Bronchial epithelial cell (primary cell): Measurements from ENCODE around the gene UBL5. TPM values are rescaled to one million over a fixed set of nuclear protein-coding genes. Genes with fewer than 3 reads are reported as not detected.

Experiments
- DNase-seq: peaks from one replicate; pipeline ENCODE4 v3.0.0-alpha.2; 2010; ENCODE audit warnings: low read depth
- FAIRE-seq: peaks from 2 replicates; lab custom pipeline; 2011; peaks lifted over from hg19 to GRCh38; lab: Jason Lieb, UNC
- H3K27me3 ChIP-seq: 2 replicates; pipeline ENCODE4 v1.5.1; 2011; ENCODE audit warnings: low read length; ENCODE audit not compliant: control insufficient read depth, insufficient read depth
- H3K36me3 ChIP-seq: 2 replicates; pipeline ENCODE4 v1.5.1; 2011; ENCODE audit warnings: low read length; ENCODE audit not compliant: control insufficient read depth, insufficient read depth
- H3K4me3 ChIP-seq: 2 replicates; pipeline ENCODE4 v1.5.1; 2011; ENCODE audit warnings: mild to moderate bottlenecking, low read depth, low read length, control low read depth
- total RNA-seq: library from RNA; depleted of rRNA; stranded (reverse); fragments of >200 nt; gene quantifications from 2 replicates; pipeline ENCODE4 v1.2.1, GENCODE V29; 2014
- TF ChIP-seq, protein P1 (sequence below): IDR thresholded peaks from 2 replicates; pipeline ENCODE4 v1.5.1; 2011; ENCODE audit warnings: mild to moderate bottlenecking, moderate library complexity, low read length, control low read depth, inconsistent platforms; ENCODE audit not compliant: insufficient read depth, severe bottlenecking

The UBL5 gene
- total RNA-seq, 1 donor from 2014 or later, result 314 TPM

DNA sequence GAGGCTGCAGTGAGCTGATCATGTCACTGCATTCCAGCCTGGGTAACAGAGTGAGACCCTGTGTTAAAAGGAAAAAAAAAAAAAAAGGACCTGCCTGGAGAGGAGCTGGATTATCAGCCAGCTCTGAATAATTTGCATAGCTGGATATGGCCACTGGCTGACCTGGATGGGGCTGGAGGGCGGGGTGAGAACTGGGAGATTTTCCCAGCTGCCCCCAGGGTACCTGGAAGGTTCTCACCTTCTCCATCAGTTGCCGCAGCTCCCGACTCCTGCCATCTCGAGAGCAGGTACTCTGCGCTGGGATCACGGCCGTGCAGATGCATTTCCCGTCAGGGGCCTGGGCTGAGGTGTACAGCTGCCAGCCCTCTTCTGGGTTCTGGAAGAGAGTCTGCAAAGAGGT is 32.7 kb downstream of the UBL5 start:
- Histone ChIP-seq H3K4me3 (no peak overlapping the region), H3K36me3 (no peaks in the 10 kb centered on the region), H3K27me3 (no peaks in the 10 kb centered on the region)
- TF ChIP-seq, protein P1, sequence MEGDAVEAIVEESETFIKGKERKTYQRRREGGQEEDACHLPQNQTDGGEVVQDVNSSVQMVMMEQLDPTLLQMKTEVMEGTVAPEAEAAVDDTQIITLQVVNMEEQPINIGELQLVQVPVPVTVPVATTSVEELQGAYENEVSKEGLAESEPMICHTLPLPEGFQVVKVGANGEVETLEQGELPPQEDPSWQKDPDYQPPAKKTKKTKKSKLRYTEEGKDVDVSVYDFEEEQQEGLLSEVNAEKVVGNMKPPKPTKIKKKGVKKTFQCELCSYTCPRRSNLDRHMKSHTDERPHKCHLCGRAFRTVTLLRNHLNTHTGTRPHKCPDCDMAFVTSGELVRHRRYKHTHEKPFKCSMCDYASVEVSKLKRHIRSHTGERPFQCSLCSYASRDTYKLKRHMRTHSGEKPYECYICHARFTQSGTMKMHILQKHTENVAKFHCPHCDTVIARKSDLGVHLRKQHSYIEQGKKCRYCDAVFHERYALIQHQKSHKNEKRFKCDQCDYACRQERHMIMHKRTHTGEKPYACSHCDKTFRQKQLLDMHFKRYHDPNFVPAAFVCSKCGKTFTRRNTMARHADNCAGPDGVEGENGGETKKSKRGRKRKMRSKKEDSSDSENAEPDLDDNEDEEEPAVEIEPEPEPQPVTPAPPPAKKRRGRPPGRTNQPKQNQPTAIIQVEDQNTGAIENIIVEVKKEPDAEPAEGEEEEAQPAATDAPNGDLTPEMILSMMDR, result no peak
- FAIRE-seq (no peak), DNase-seq (no peak)

DNA sequence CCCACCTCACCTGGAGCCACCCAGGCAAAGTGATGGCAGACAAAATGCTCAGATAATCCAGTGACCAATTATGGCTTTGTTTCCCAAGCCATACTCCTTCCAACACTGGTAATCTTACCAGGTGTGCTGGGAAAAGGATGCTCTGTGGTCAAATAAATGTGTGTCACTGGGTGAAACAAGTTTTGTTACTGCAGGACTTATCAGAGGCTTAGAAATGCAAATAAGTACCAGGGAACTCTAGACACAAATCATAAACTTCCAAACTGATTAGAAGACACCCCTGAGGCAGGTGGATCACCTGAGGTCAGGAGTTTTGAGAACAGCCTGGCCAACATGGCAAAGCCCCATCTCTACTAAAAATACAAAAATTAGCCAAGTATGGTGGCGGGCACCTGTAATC is 33.8 kb downstream of the UBL5 start:
- TF ChIP-seq, protein P1, result no peak
- FAIRE-seq (no peak), DNase-seq (no peak)

DNA sequence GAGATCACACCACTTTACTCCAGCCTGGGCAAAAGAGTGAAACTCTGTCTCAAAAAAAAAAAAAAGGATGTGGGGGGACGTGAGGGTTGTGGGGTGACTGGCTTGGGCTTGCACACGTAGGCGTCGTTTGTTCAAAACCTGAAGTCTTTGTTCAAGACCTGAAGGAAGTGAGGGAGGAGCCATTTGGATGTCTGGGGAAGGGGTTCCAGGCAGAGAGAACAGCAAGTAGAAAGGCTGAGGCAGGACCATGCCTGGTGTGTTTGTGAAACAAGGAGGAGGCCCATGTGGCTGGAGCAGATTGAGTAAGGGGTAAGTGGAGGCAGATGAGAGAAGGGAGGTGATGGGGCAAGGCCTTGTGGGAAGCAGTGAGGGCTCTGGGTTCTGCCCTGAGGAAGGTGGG is 35.2 kb downstream of the UBL5 start:
- no peak for FAIRE-seq
- no peaks in the 10 kb centered on the region for H3K36me3 ChIP-seq
- H3K4me3 ChIP-seq, result no peak overlapping the region
- no peak for DNase-seq
- no peaks in the 10 kb centered on the region for H3K27me3 ChIP-seq
- TF ChIP-seq, protein P1, result no peak

More for the DNA sequence above, 33.8 kb downstream of the UBL5 start:
- H3K27me3 ChIP-seq, result no peaks in the 10 kb centered on the region
- H3K36me3 ChIP-seq, result no peaks in the 10 kb centered on the region
- no peak overlapping the region for H3K4me3 ChIP-seq

DNA sequence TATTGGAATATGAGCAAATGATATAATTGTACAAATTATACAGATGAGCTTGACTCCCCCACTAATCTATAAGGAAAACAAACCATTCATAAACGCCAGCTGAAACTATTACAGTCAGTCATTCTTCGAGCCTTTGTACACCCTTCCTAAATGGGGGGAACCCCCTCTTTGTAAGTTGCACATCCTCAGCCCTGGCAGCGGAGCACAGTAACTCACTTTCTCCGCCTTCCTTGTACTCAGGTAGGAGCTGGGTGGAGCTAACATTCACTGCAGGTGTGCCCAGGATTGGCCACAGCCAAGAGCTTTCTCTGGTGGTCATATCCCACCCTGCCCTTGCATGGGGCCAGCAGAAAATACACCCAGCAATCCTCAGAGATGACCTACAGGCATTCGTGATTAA is 36.0 kb downstream of the UBL5 start:
- no peak overlapping the region for H3K4me3 ChIP-seq
- TF ChIP-seq, protein P1, result no peak
- FAIRE-seq (no peak), DNase-seq (no peak)
- no peaks in the 10 kb centered on the region for H3K36me3 ChIP-seq
- H3K27me3 ChIP-seq, result no peaks in the 10 kb centered on the region

DNA sequence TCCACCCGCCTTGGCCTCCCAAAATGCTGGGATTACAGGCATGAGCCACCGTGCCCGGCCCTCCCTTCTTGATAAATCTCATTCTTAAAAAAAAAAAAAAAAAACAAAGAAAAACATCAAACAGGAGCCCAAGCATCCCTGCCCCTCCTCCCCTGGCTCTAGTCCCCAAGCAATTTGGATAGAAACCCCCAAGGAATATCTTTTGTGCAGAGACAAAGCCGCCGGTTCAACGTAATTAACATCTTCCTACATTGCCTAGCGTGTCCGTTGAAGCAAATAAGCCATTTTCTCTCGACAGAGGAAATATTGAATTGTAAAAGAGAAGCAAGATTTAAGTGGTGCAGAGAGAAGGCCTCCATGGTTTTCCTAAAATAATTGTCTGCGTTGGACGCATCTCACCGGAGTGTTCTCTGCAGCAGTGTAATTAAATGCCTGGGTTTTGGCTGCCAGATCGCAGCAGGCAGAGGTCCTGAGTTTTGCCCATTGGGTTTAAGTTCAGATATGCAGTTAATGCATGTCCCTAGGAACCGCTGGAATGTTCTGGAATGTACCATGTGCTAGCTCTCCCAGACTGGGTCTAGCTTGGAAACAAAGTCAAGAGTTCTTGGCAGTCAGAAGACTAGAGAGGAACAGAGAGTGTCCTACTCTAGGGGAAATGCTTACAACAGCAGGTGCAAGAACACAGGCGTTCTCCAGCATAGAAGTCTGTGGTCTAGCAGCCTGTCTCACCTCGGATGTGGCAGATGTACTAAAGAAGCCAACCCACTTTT is 38.2 kb downstream of the UBL5 start:
- H3K4me3 ChIP-seq, result no peak overlapping the region
- no peak for FAIRE-seq

More for the DNA sequence above, 38.2 kb downstream of the UBL5 start:
- TF ChIP-seq, protein P1, result no peak
- no peaks in the 10 kb centered on the region for H3K36me3 ChIP-seq
- H3K27me3 ChIP-seq, result no peaks in the 10 kb centered on the region
- no peak for DNase-seq
